CD4-positive, alpha-beta T cell treated with Interferon alpha-2 for 1 hour (primary cell): Measurements from ENCODE around the gene RAB22A.

Experiments used
- DNase-seq, 2 donors: peaks; one replicate each; pipeline ENCODE4 v3.0.0-alpha.2; 2020 to 2022

The RAB22A gene

GRCh38 chr20:58305061-58305460 lies 4.5 kb upstream of the RAB22A start:
- no peak for DNase-seq

- DNase-seq, result peak; percentile 91 to 95
Measured at GRCh38 chr20:58306421-58307261, 2.9 kb upstream of the RAB22A start.

- peak in 1 of 2 donors; percentile 5 for DNase-seq
Measured at GRCh38 chr20:58307270-58307669, 2.2 kb upstream of the RAB22A start.

GRCh38 chr20:58308290-58308679 lies 1.2 kb upstream of the RAB22A start:
- peak; percentile 16 to 44 for DNase-seq

GRCh38 chr20:58308680-58309527 lies 611 bp upstream of the RAB22A start:
- peak; percentile 58 to 72 for DNase-seq

GRCh38 chr20:58310291-58310782 lies 822 bp downstream of the RAB22A start:
- peak in 1 of 2 donors; percentile 41 for DNase-seq

- peak in 1 of 2 donors; percentile 13 for DNase-seq
Measured at GRCh38 chr20:58312836-58313235, 3.3 kb downstream of the RAB22A start.

- DNase-seq, result peak; percentile 26 to 58
Measured at GRCh38 chr20:58313396-58313795, 3.9 kb downstream of the RAB22A start.

- DNase-seq, result no peak
Measured at GRCh38 chr20:58321205-58321604, 11.7 kb downstream of the RAB22A start.

- DNase-seq, result no peak
Measured at GRCh38 chr20:58322083-58322482, 12.6 kb downstream of the RAB22A start.

GRCh38 chr20:58325912-58326311 lies 16.4 kb downstream of the RAB22A start:
- DNase-seq, result no peak

- no peak for DNase-seq
Measured at GRCh38 chr20:58327211-58327610, 17.7 kb downstream of the RAB22A start.

GRCh38 chr20:58328836-58329235 lies 19.3 kb downstream of the RAB22A start:
- DNase-seq, result no peak

GRCh38 chr20:58329711-58330110 lies 20.2 kb downstream of the RAB22A start:
- DNase-seq, result no peak

GRCh38 chr20:58330249-58330648 lies 20.7 kb downstream of the RAB22A start:
- DNase-seq, result no peak

GRCh38 chr20:58330687-58331086 lies 21.2 kb downstream of the RAB22A start:
- no peak for DNase-seq

GRCh38 chr20:58331961-58332551 lies 22.5 kb downstream of the RAB22A start:
- DNase-seq, result no peak

GRCh38 chr20:58339741-58340140 lies 30.2 kb downstream of the RAB22A start:
- DNase-seq, result no peak

GRCh38 chr20:58340151-58340550 lies 30.6 kb downstream of the RAB22A start:
- no peak for DNase-seq

- DNase-seq, result no peak
Measured at GRCh38 chr20:58340853-58341252, 31.3 kb downstream of the RAB22A start.

GRCh38 chr20:58342104-58342945 lies 32.8 kb downstream of the RAB22A start:
- no peak for DNase-seq

GRCh38 chr20:58344741-58345140 lies 35.2 kb downstream of the RAB22A start:
- DNase-seq, result no peak
